Neural progenitor cell (in vitro differentiated cells): ENCODE results near the gene GPAM.

Experiments used
- EZH2phosphoT487 ChIP-seq: fragments of 200-600 bp; sonication (generic); IDR thresholded peaks from 2 replicates; pipeline ENCODE4 v1.6.1; 2017; ENCODE audit warnings: antibody characterized with exemption
- TF ChIP-seq, protein P1 (sequence below): fragments of 200-600 bp; sonication (generic); IDR thresholded peaks from 2 replicates; pipeline ENCODE4 v1.5.1; 2017; ENCODE audit warnings: antibody characterized with exemption, mild to moderate bottlenecking

DNA sequence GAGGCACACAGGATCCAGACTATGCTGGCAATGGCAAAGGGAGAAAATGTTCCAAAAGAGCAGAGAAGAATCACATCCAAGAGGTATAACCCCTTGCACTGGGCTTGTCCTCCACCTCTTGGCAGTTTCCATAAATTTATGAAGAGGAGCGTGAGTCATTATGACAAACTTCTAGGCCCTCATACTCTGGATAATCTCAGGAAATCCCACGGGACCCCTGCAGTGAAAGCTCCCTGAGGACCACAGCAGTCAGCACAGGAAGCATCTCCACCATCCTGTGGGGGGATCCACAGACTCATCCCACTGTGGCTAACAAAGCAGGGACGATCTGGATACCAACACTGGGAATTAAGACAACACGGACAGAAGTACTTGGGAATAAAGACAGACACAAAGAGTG, 30.3 kb upstream of the GPAM start:
- no peak for TF ChIP-seq EZH2phosphoT487
- TF ChIP-seq, protein P1, sequence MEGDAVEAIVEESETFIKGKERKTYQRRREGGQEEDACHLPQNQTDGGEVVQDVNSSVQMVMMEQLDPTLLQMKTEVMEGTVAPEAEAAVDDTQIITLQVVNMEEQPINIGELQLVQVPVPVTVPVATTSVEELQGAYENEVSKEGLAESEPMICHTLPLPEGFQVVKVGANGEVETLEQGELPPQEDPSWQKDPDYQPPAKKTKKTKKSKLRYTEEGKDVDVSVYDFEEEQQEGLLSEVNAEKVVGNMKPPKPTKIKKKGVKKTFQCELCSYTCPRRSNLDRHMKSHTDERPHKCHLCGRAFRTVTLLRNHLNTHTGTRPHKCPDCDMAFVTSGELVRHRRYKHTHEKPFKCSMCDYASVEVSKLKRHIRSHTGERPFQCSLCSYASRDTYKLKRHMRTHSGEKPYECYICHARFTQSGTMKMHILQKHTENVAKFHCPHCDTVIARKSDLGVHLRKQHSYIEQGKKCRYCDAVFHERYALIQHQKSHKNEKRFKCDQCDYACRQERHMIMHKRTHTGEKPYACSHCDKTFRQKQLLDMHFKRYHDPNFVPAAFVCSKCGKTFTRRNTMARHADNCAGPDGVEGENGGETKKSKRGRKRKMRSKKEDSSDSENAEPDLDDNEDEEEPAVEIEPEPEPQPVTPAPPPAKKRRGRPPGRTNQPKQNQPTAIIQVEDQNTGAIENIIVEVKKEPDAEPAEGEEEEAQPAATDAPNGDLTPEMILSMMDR: no peak
